Endothelial cell of umbilical vein (primary cell): ENCODE measurements around the gene EBPL. TPM values are rescaled to one million over a fixed set of nuclear protein-coding genes. Genes with fewer than 3 reads are reported as not detected.

Experiments used
- BruUV-seq: library from RNA; stranded (reverse); fragments of 400-500 nt; replicated peaks from 2 replicates; lab custom pipeline; 2021; lab: Mats Ljungman, UMichigan
- CTCF ChIA-PET: fragments of 300-600, 350-600 bp; sonication (Branson Sonifier 250); formaldehyde crosslinking; loops from one replicate; lab custom pipeline; 2021; ENCODE audit warnings: antibody characterized with exemption, inconsistent platforms; lab: Charles Lee
- POLR2A ChIA-PET: fragments of 300-600, 350-600 bp; sonication (Branson Sonifier 250); formaldehyde crosslinking; loops from one replicate; lab custom pipeline; 2021; ENCODE audit warnings: antibody characterized with exemption, inconsistent platforms; lab: Charles Lee
- DNase-seq: peaks from one replicate; pipeline ENCODE4 v3.0.0-alpha.2; 2011; ENCODE audit warnings: low read depth, low spot score
- FAIRE-seq: peaks from 2 replicates; lab custom pipeline; 2011; peaks lifted over from hg19 to GRCh38; lab: Jason Lieb, UNC
- H2AFZ ChIP-seq: 2 replicates; pipeline ENCODE4 v1.6.0; 2012; ENCODE audit warnings: low read depth, low read length, control low read depth, inconsistent platforms
- H3K27ac ChIP-seq: 2 replicates; pipeline ENCODE4 v1.5.1; 2011; ENCODE audit warnings: low read depth, mild to moderate bottlenecking, control low read depth, low read length, moderate library complexity; ENCODE audit not compliant: insufficient read depth
- H3K27me3 ChIP-seq, 2 experiments: 2 replicates each; pipeline versions ENCODE4 v1.6.0 to v1.6.1; 2011; ENCODE audit warnings: low read length in 2 of 2, mixed read lengths in 1 of 2; ENCODE audit not compliant: control insufficient read depth in 2 of 2, insufficient read depth in 2 of 2
- H3K36me3 ChIP-seq, 2 experiments: 2 replicates in 1 of 2; 3 replicates in 1 of 2; pipeline ENCODE4 v1.5.1; 2011; ENCODE audit warnings: low read length in 2 of 2, mild to moderate bottlenecking in 1 of 2, moderate library complexity in 1 of 2; ENCODE audit not compliant: control insufficient read depth in 2 of 2, insufficient read depth in 2 of 2; ENCODE audit errors: extremely low read depth in 1 of 2
- H3K4me1 ChIP-seq: 3 replicates; pipeline ENCODE4 v1.5.1; 2011; ENCODE audit warnings: mild to moderate bottlenecking, low read length; ENCODE audit not compliant: control insufficient read depth, insufficient read depth; ENCODE audit errors: extremely low read depth
- H3K4me2 ChIP-seq: 2 replicates; pipeline ENCODE4 v1.6.1; 2011; ENCODE audit warnings: low read length, control low read depth, mixed read lengths; ENCODE audit not compliant: insufficient read depth
- H3K4me3 ChIP-seq, 3 experiments: fragments of 200-600 bp in 1 of 3; sonication (generic), shearing (Covaris generic) in 1 of 3; replicated peaks in 1 of 3; 2 replicates each; pipeline ENCODE4 v1.5.1; 2011 to 2016; ENCODE audit warnings: control low read depth in 3 of 3, low read length in 3 of 3, mild to moderate bottlenecking in 2 of 3, inconsistent platforms in 1 of 3, low read depth in 1 of 3, moderate library complexity in 1 of 3; ENCODE audit not compliant: insufficient read depth in 1 of 3
- H3K79me2 ChIP-seq: 2 replicates; pipeline ENCODE4 v1.6.0; 2012; ENCODE audit warnings: low read length, inconsistent platforms; ENCODE audit not compliant: control insufficient read depth, insufficient read depth
- H3K9ac ChIP-seq: replicated peaks from 2 replicates; pipeline ENCODE3; 2011; ENCODE audit warnings: low read length, control low read depth; ENCODE audit not compliant: insufficient read depth; ENCODE audit errors: extremely low read depth
- H3K9me1 ChIP-seq: replicated peaks from 3 replicates; pipeline ENCODE4 v1.6.0; 2011; ENCODE audit warnings: mild to moderate bottlenecking, low read length; ENCODE audit not compliant: control insufficient read depth, insufficient read depth; ENCODE audit errors: extremely low read depth
- H3K9me3 ChIP-seq: replicated peaks from 2 replicates; pipeline ENCODE4 v1.5.1; 2012; ENCODE audit warnings: low read length, inconsistent platforms; ENCODE audit not compliant: control insufficient read depth, insufficient read depth
- H4K20me1 ChIP-seq: replicated peaks from 2 replicates; pipeline ENCODE3; 2011; ENCODE audit warnings: mild to moderate bottlenecking, low read length; ENCODE audit not compliant: control insufficient read depth, insufficient read depth; ENCODE audit errors: extremely low read depth
- CTCF ChIP-seq, 2 donors: IDR thresholded peaks; 1 replicate in 1 of 2; 2 replicates in 1 of 2; pipeline ENCODE4 v1.5.1; 2011; ENCODE audit warnings: low read length in 2 of 2, mild to moderate bottlenecking in 2 of 2, moderate library complexity in 2 of 2, control low read depth in 1 of 2, inconsistent platforms in 1 of 2, low read depth in 1 of 2; ENCODE audit not compliant: insufficient read depth in 1 of 2; ENCODE audit errors: extremely low read depth in 1 of 2
- EZH2 ChIP-seq: IDR thresholded peaks from 2 replicates; pipeline ENCODE4 v1.6.1; 2012; ENCODE audit warnings: borderline replicate concordance, low read depth, mild to moderate bottlenecking, moderate library complexity, low read length, inconsistent platforms; ENCODE audit not compliant: severe bottlenecking
- FOS ChIP-seq: IDR thresholded peaks from 2 replicates; pipeline ENCODE4 v1.6.1; 2011; ENCODE audit warnings: mild to moderate bottlenecking, low read length, moderate library complexity, borderline replicate concordance; ENCODE audit not compliant: insufficient read depth
- GATA2 ChIP-seq: IDR thresholded peaks from 2 replicates; pipeline ENCODE4 v1.7.0; 2011; ENCODE audit warnings: low read depth, mild to moderate bottlenecking, moderate library complexity, mixed read lengths, low read length; ENCODE audit not compliant: insufficient read length, insufficient read depth
- JUN ChIP-seq: IDR thresholded peaks from 2 replicates; pipeline ENCODE4 v1.6.1; 2011; ENCODE audit warnings: borderline replicate concordance, low read depth; ENCODE audit not compliant: insufficient read length, insufficient read depth
- dilution Hi-C: fragments of 300-500 bp; cut with MboI; formaldehyde crosslinking; loops from one replicate; pipeline ENCODE4 v1.15.0; 2019; ENCODE audit warnings: low sequenced_read_pairs; ENCODE audit not compliant: extremely low pct_ligation_motif_present
- intact Hi-C: fragments of 100-400 bp; cut with micrococcal nuclease; formaldehyde crosslinking; loops from one replicate; pipeline ENCODE4 v1.10.0; 2022
- polyA plus RNA-seq, 4 experiments: library from polyadenylated mRNA; depleted of rRNA in 3 of 4; stranded (reverse) in 3 of 4; unstranded in 1 of 4; fragments of >200 nt; gene quantifications; 2 replicates each; pipeline versions ENCODE4 v1.2.1 to v1.2.3, GENCODE V29; 2011 to 2012; ENCODE audit warnings: missing spikeins in 1 of 4
- total RNA-seq: library from RNA; stranded (reverse); gene quantifications from 2 replicates; pipeline ENCODE4 v1.2.3, GENCODE V29; 2021

EBPL gene
- total and polyA plus RNA-seq, 2 donors (not counting 3 experiments of a cell fraction or from before 2014, with no cell fraction given): 75.5 to 159 TPM

- ChIA-PET CTCF (no interaction called here), POLR2A (no interaction called here)
- H3K4me2 ChIP-seq: no peak overlapping the region
- H3K9ac ChIP-seq: no peak overlapping the region
- no peaks in the 10 kb centered on the region for H3K27me3 ChIP-seq
- TF ChIP-seq FOS (no peak), CTCF (IDR thresholded peaks at IDR 0.05; ENCODE audit: extremely low read depth in 1 of 2, insufficient read depth in 1 of 2, low read depth in 1 of 2, low read length in 2 of 2) (no peak), GATA2 (no peak), EZH2 (no peak)
- FAIRE-seq (no peak), DNase-seq (no peak)
- intact Hi-C loops (no loop called here), dilution Hi-C loops (no loop called here)
- no peaks in the 10 kb centered on the region for H3K79me2 ChIP-seq
- no peak overlapping the region for H2AFZ ChIP-seq
- no peaks in the 10 kb centered on the region for H3K9me1 ChIP-seq
- no TSS peak for BruUV-seq
- no peak overlapping the region for H3K4me3 ChIP-seq
- no peaks in the 10 kb centered on the region for H4K20me1 ChIP-seq
- peaks cover 5 to 12% of the 10 kb centered on the region in 2 experiments for H3K36me3 ChIP-seq
- no peak overlapping the region for H3K27ac ChIP-seq
- peaks cover 3% of the 10 kb centered on the region for H3K4me1 ChIP-seq
- H3K9me3 ChIP-seq: peaks cover 4% of the 10 kb centered on the region
Observed at GRCh38 chr13:49714757-49715156, 23.5 kb upstream of the EBPL start.

DNA sequence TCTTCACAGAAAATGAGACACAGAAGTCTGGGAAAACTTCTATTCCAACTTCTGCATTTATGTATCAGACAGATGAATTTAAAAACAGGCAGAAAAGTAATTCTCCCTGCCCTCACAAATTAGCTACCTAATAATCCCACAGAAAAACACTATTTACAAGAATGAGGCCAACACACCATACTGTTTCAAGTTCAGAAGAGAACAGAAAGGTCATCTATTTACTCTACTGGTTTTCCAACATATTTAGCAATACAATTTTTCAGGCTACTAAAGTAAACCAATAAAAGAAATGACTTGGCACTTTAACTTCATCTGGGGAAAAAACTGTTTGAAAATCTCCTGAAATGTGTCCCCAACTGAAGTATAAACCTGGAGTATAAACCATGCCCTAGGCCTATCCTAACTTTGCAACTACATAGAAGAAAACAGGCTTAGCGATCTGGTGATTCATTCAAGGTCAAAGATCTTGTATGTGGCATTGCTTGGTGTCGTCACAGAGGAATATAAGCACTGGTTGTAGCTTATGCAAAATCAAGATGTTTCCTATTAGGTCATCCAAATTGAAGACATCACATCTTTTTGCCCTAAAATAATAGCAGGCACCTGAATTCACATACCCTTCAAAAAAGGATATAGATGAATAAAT, 20.1 kb upstream of the EBPL start:
- Histone ChIP-seq H3K9ac (no peak overlapping the region), H3K9me1 (no peaks in the 10 kb centered on the region), H3K27me3 (no peaks in the 10 kb centered on the region), H2AFZ (no peak overlapping the region), H3K9me3 (peaks cover 4% of the 10 kb centered on the region), H3K4me1 (peaks cover 3% of the 10 kb centered on the region), H4K20me1 (no peaks in the 10 kb centered on the region), H3K4me3 (no peak overlapping the region), H3K36me3 (peaks cover 2 to 7% of the 10 kb centered on the region in 2 experiments), H3K79me2 (no peaks in the 10 kb centered on the region), H3K27ac (peak overlapping the region; percentile 21), H3K4me2 (no peak overlapping the region)
- CTCF ChIA-PET: interaction anchor here (1.3 kb wide), 1 partner anchor 18 kb away, joined by 4 read pairs; no protein-coding TSS in a partner anchor
- peak; percentile 44 for DNase-seq
- intact Hi-C loops: no loop called here
- TF ChIP-seq EZH2: no peak
- TF ChIP-seq FOS: peak; percentile 15
- TF ChIP-seq CTCF (IDR thresholded peaks at IDR 0.05; ENCODE audit: extremely low read depth in 1 of 2, insufficient read depth in 1 of 2, low read depth in 1 of 2, low read length in 2 of 2): no peak
- peak; percentile 48 for TF ChIP-seq JUN
- dilution Hi-C loops: no loop called here
- POLR2A ChIA-PET: no interaction called here
- BruUV-seq: no TSS peak
- FAIRE-seq: peak; percentile 38
